Epidermal melanocyte (primary cell): Measurements from ENCODE around the gene SBNO2.
A peak's percentile ranks its signal among the peaks of the same experiment; 100 is the strongest.

Source experiments
- DNase-seq: peaks from one replicate; pipeline ENCODE4 v3.0.0; 2011; ENCODE audit warnings: low spot score; ENCODE audit not compliant: insufficient read length

The SBNO2 gene

GRCh38 chr19:1108291-1109031 lies 65.6 kb downstream of the SBNO2 start:
- DNase-seq = no peak

GRCh38 chr19:1107661-1108261 lies 66.3 kb downstream of the SBNO2 start:
- no peak for DNase-seq

GRCh38 chr19:1106841-1107660 lies 67.0 kb downstream of the SBNO2 start:
- DNase-seq = no peak

DNA sequence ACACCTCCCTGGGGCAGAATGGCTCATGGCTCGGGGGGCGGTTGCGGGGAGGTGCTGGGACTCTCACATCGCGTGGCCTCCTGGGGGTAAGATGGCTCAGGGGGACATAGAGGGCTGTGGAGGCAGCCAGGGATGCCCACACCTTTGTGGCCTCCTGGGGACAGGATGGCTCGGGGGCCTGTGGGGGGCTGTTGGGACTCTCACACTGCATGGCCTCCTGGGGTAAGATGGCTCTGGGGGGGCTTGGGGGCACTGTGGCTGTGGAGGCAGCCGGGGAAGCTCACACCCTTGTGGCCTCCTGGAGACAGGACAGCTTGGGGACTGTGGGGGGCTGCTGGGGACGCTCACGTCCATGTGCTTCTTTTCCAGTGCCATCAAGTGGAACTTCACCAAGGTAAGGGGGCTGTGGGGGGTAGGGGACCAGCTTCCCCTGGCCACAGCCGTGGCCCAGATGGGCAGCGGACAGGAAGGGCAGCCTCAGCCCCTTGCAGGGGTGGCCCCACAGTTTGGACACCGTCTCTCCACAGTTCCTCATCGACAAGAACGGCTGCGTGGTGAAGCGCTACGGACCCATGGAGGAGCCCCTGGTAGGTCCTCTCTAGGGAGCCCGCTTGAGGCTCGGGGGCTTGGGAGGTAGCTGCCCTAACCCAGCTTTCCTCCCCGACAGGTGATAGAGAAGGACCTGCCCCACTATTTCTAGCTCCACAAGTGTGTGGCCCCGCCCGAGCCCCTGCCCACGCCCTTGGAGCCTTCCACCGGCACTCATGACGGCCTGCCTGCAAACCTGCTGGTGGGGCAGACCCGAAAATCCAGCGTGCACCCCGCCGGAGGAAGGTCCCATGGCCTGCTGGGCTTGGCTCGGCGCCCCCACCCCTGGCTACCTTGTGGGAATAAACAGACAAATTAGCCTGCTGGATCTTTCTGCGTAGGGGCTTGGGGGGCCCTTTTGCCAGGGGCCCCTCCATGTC lies 67.9 kb downstream of the SBNO2 start:
- DNase-seq = no peak

DNA sequence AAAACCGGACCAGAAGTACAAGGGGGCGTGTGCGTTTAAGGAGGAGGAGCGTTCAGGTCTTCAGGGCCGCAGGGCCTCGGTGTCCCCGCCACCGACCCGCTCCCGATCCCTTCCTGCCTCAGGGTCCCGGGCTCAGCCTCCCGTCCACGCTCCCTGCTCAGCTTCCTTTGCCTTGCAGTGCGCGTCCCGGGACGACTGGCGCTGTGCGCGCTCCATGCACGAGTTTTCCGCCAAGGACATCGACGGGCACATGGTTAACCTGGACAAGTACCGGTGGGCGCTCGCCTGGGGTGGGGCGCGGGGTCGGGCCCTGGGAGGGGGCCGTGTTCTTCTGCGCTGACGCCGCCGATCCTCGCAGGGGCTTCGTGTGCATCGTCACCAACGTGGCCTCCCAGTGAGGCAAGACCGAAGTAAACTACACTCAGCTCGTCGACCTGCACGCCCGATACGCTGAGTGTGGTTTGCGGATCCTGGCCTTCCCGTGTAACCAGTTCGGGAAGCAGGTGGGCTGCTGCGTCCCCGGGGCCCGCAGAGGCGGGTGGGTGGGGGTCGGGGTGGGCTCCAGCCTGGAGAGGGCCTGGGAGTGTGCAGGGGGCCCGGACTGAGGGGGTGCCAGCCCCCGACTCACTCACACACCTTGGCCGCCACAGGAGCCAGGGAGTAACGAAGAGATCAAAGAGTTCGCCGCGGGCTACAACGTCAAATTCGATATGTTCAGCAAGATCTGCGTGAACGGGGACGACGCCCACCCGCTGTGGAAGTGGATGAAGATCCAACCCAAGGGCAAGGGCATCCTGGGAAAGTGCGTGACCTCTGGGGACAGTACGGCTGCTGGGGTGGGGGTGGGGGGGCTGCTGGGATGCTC lies 68.8 kb downstream of the SBNO2 start:
- peak; percentile 83 for DNase-seq

GRCh38 chr19:1104311-1105007 lies 69.6 kb downstream of the SBNO2 start:
- DNase-seq = peak; percentile 91

GRCh38 chr19:1103708-1104310 lies 70.3 kb downstream of the SBNO2 start, which contains the start of gene GPX4:
GPX4 (plus strand) TSS chr19:1103994; CDS start chr19:1104044, 50 bp downstream.
- DNase-seq = peak; percentile 100

DNA sequence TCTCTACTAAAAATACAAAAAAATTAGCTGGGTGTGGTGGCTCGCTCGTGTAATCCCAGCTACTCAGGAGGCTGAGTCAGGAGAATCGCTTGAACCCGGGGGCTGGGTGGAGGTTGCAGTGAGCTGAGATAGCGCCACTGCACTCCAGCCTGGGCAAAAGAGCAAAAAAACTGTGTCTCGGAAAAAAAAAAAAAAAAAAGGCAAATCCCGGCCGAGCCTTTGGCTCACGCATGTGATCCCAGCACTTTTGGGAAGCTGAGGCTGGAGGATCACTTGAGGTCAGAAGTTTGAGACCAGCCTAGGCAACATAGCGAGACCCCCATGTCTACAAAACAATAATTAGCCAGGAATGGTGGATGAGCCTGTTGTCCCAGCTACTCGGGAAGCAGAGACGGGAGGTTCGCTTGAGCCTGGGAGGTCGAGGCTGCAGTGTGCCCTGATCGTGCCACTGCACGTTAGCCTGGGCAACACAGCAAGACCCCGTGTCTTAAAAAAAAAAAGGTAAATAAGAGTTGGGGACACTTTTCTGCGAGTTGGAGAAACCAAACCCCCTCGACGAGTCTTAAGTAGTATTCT lies 70.8 kb downstream of the SBNO2 start:
- DNase-seq = no peak

DNA sequence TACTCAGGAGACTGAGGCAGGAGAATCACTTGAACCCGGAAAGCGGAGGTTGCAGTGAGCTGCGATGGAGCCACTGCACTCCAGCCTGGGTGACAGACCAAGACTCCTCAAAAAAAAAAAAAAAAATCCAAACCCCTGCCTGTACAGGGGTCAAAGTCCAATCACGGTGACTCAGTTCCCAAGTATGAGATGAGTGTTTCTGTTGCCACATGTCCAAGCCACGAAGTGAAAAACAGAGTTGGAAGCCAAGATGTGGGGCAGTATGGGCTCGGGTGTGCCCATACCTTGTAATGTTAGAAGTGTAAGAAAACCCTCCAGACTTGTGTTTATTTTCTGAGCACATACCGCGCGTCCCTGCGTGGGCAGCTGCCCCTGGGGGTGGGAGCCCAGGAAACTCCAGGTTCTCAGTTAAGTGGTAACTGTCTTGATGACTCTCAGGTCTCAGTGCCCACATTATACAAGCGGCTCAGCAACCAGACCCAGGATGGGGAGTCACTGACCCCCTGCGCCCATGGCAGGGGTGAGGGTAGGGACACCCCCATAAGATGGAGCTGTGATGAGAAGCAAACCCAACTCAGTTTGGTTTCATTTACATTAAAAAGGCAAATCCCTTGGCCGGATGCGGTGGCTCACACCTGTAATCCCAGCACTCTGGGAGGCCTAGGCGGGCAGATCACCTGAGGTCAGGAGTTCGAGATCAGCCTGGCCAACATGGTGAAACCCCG lies 71.5 kb downstream of the SBNO2 start:
- no peak for DNase-seq

GRCh38 chr19:1101337-1101698 lies 72.8 kb downstream of the SBNO2 start:
- no peak for DNase-seq

- DNase-seq = no peak
Observed at GRCh38 chr19:1098177-1099051, 75.7 kb downstream of the SBNO2 start.

GRCh38 chr19:1097810-1098176 lies 76.3 kb downstream of the SBNO2 start:
- no peak for DNase-seq

- DNase-seq = peak; percentile 99
Observed at GRCh38 chr19:1094978-1095701, 78.9 kb downstream of the SBNO2 start, which contains the start of gene POLR2E. POLR2E (minus strand) TSS chr19:1095375; CDS start chr19:1095315, 60 bp downstream.

DNA sequence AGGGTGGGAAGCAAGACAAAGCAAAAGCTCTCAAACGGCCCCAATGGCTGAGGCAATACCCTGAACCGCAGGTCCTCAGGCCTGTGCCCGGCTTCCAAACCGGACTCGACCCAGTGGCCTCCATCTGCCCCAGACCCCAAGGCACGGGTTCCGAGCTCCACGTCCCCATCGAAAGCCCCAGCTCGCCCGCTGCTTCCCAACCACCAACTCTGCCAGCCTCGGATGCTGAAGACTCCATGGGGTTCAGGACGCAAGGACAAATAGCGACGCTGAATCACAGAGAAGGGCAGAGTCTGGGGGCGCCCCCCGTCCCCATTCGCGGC lies 79.5 kb downstream of the SBNO2 start:
- no peak for DNase-seq

DNA sequence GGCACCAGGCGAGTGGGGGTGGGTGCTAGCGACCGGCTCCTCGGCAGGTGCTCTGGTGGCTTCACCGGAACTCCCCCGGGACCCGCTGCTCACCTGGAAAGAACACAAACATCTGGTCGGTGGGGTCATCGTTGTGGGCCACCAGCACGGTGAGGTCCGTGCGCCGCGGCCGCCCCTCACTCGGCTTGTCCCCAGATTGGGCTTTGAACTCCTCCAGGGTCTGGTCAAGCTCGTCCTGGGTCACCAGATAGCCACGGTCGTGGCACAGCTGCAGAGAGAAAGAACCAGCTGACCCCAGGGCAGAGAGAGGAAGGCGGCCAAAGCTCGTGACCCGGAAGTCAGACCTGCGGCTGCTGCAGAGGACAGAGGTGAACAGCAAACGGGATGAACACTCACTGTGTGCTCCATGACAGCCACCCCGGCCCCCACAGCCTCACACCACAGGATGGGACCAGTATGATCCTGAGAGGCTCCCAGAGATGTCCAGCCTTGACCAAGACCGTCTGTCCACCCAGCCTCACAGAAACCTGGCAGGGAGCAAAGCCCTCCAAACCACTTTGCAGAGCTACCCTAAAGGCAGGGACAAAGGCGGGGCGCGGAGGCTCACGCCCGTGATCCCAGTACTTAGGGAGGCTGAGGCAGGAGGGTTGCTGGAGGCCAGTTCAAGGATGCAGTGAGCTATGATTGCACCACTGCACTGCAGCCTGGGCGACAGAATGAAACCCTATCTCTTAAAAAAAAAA lies 80.1 kb downstream of the SBNO2 start:
- no peak for DNase-seq

DNA sequence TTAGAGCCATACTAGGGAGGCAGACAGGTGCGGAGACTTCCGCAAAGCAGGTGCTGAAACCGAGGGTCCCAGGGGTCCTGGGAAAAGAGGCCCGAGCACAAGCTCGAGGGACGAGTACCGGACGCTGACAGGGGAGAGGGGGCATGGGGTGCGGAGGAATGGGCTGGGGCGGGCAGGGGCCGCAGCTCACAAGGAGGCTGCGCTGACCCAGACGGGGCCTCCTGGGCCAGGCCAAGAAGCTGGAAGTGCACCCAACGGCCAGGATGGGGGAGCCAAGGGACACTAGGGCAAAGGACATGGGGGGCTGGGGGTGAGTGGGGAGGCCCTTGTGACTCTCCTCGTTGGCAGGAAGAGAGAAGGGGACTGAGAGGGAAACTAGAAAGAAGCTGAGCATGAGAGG lies 80.7 kb downstream of the SBNO2 start:
- DNase-seq = no peak
